Stimulated activated naive CD8-positive, alpha-beta T cell treated with anti-CD3 and anti-CD28 coated beads, Interleukin-15, Interleukin-2, amounts not matched to agents 100 ng/mL and 50 ng/mL, for 24 hours (primary cell): ENCODE results near the gene PPP1R1B.

Experiments used
- H3K27ac Mint-ChIP-seq: one replicate; pipeline ENCODE4 v1.8.0; 2021; ENCODE audit warnings: mild to moderate bottlenecking, mixed read lengths
- H3K27me3 Mint-ChIP-seq: one replicate; pipeline ENCODE4 v1.8.0; 2021; ENCODE audit warnings: mixed read lengths
- H3K36me3 Mint-ChIP-seq: one replicate; pipeline ENCODE4 v1.8.0; 2021; ENCODE audit warnings: low read depth, mixed read lengths
- H3K4me1 Mint-ChIP-seq: one replicate; pipeline ENCODE4 v1.8.0; 2021; ENCODE audit warnings: low read depth, mixed read lengths
- H3K4me3 Mint-ChIP-seq: one replicate; pipeline ENCODE4 v1.8.0; 2021; ENCODE audit warnings: mild to moderate bottlenecking, mixed read lengths
- H3K9me3 Mint-ChIP-seq: one replicate; pipeline ENCODE4 v1.8.0; 2021; ENCODE audit warnings: mixed read lengths

The PPP1R1B gene

GRCh38 chr17:39606434-39607056 is 20.2 kb upstream of the PPP1R1B start:
- Mint-ChIP-seq H3K27ac (no peak overlapping the region), H3K4me1 (peaks cover 21% of the 10 kb centered on the region), H3K4me3 (no peak overlapping the region), H3K9me3 (no peaks in the 10 kb centered on the region), H3K36me3 (no peaks in the 10 kb centered on the region), H3K27me3 (peaks cover 56% of the 10 kb centered on the region)

GRCh38 chr17:39607057-39607850 is 19.5 kb upstream of the PPP1R1B start:
- Mint-ChIP-seq H3K9me3 (no peaks in the 10 kb centered on the region), H3K36me3 (no peaks in the 10 kb centered on the region), H3K4me3 (no peak overlapping the region), H3K4me1 (peaks cover 21% of the 10 kb centered on the region), H3K27me3 (peaks cover 50% of the 10 kb centered on the region), H3K27ac (no peak overlapping the region)

DNA sequence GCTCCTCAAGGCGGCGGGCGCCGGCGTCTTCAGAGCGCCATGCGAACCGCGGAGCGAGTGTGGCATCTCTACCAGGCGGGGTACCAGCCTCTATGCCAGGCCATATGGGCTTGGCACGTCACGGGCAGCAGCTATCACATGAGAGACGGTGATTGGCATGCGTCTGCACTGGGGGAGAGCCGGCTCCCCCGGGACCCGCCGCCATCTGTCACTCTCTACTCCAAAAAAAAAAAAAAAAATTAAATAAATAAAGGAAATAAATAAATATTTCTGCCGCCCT is 19.0 kb upstream of the PPP1R1B start, which contains the start of gene NEUROD2:
Gene NEUROD2, minus strand, starts transcription at position 70 of the 280 bp plus-strand sequence. CDS start 1,321 bp downstream, outside the sequence.
- Mint-ChIP-seq H3K27me3 (peaks cover 46% of the 10 kb centered on the region), H3K4me3 (no peak within 1 kb of the TSS), H3K27ac (no peak within 1 kb of the TSS), H3K9me3 (no peaks in the 10 kb centered on the region), H3K36me3 (no peaks in the 10 kb centered on the region), H3K4me1 (peaks cover 21% of the 10 kb centered on the region)

DNA sequence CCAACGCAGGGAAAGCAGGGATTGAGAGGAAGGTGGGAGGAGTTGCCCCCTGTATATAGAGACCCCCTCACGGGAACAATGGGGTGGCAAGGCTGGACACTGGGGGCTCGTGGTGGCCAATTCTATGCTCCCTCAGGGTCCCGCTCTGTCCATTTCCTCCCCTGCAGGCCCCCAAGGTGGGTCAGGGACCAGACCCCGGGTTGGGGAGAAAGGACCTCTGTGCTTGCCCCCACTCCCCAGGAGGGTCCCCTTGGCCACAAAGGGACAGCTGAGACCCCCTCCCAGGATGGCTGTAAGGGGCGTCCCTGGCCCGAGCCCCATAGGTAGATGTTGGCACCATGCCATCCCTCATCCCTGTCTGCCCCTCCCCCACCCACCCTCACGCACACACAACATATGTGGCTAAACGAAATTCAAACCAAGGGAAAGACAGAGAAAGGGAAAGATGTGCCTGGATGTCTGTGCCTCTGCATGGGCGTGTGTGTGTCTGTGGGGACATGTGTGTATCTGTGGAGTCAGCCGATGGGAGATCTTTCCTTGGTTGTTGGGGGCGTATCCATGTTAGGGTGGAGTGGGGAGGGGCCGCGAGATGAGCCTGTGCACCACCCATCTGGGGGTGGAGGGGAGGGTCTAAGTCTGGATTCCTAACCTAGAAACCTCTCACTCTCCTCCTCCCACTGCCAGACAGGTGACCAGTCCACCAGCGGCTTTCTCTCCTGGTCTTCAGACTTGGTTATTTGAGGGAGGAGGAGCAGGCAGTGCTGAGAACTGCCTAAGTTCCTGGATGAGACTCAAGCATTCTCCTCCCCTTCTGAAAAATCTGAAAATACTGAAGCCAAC is 18.4 kb upstream of the PPP1R1B start:
- Mint-ChIP-seq H3K36me3 (no peaks in the 10 kb centered on the region), H3K27ac (no peak overlapping the region), H3K4me3 (no peak overlapping the region), H3K9me3 (no peaks in the 10 kb centered on the region), H3K4me1 (peaks cover 18% of the 10 kb centered on the region), H3K27me3 (peaks cover 43% of the 10 kb centered on the region)

DNA sequence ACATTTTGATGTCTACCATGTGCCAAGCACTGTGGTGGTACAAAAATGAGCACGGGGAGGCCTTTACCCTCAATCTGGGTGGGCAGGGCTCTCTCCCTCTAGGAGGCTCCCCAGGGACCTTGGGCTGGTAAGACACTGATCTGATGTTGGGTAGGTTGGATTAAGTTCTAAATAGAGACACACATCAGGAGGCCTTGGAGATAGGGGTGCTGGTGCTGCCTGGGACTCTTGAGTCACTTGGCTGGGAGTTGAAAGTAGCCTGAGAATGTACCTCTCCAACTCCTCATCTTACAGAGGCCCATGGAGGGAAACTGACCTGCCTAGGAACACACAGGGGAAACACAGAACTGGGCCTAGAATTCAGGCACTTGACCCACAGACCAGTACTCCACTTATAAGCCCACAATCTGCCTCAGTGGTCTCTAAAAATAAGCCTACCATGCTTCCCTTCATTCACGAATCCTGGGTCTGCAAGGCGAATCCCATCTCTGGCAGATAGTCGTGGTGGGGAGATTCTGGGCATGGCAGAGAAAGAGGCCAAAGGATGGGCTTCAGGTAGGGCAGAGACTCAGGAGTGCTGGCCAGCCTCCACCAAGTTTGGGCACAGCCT is 17.2 kb upstream of the PPP1R1B start:
- Mint-ChIP-seq H3K27ac (no peak overlapping the region), H3K4me3 (no peak overlapping the region), H3K4me1 (peaks cover 12% of the 10 kb centered on the region), H3K27me3 (peaks cover 38% of the 10 kb centered on the region), H3K36me3 (no peaks in the 10 kb centered on the region), H3K9me3 (no peaks in the 10 kb centered on the region)

GRCh38 chr17:39611401-39612112 is 15.2 kb upstream of the PPP1R1B start:
- no peak overlapping the region for H3K27ac Mint-ChIP-seq
- H3K9me3 Mint-ChIP-seq: no peaks in the 10 kb centered on the region
- no peaks in the 10 kb centered on the region for H3K36me3 Mint-ChIP-seq
- peaks cover 3% of the 10 kb centered on the region for H3K4me1 Mint-ChIP-seq
- peaks cover 41% of the 10 kb centered on the region for H3K27me3 Mint-ChIP-seq
- no peak overlapping the region for H3K4me3 Mint-ChIP-seq

GRCh38 chr17:39612291-39612894 is 14.4 kb upstream of the PPP1R1B start:
- H3K27me3 Mint-ChIP-seq: peaks cover 36% of the 10 kb centered on the region
- H3K36me3 Mint-ChIP-seq: no peaks in the 10 kb centered on the region
- H3K4me1 Mint-ChIP-seq: no peaks in the 10 kb centered on the region
- no peak overlapping the region for H3K4me3 Mint-ChIP-seq
- H3K9me3 Mint-ChIP-seq: no peaks in the 10 kb centered on the region
- no peak overlapping the region for H3K27ac Mint-ChIP-seq

DNA sequence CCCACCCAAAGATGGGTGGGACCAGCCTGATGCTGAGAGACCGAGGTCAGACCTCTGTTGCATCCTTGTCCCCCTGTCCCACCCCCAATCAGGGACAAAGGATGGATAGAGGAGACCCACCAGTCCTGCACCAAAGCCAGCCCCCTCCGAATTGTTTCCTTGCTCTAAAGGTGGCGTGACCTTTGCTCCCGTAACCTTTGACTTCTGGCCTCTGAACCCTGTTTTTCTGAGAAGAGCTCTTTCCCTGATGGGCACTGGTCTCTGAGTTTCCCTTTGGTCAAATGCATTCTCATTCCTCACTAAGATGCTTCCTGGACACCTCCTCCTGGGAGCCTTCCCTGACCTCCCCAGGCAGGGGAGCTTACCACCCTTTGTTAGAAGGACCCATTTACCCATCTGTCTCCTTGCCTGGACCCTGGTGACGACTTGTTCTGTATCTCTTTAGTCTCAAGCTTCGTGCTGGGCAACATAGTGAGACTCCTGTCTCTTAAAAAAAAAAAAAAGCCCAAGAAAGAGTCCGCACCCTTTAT is 13.8 kb upstream of the PPP1R1B start:
- Mint-ChIP-seq H3K4me1 (no peaks in the 10 kb centered on the region), H3K27ac (no peak overlapping the region)

DNA sequence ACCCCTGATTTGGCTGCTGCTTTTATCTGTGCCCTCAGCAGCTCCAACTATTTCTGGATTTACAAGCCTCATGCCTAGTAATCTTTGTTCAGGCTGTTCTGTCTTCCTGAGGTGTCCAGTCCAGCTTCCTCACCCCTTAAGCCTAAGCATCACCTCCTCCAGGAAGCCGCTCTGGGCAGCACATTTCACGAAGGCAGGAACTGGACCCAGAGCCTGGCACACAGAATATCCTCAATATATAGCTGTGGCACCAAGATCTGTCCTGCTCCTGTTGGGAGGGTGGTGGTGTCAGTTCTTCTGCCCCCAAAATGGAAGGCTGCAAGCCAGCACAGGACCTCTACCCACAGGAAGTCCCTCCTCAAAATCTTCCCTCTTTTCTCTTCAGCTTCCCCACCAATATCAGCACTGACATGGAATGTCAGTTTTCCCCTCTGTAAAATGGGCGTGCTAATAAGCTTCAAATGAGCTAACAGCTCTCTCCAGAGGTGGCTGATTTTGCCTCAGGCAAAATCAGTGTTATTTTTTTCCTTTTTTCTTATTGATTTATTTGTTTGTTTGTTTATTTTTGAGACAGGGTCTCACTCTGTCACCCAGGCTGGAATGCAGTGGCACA is 12.1 kb upstream of the PPP1R1B start:
- Mint-ChIP-seq H3K27me3 (peaks cover 22% of the 10 kb centered on the region), H3K27ac (no peak overlapping the region), H3K9me3 (no peaks in the 10 kb centered on the region), H3K4me3 (no peak overlapping the region), H3K4me1 (peaks cover 3% of the 10 kb centered on the region), H3K36me3 (no peaks in the 10 kb centered on the region)

More for the DNA sequence above, 13.8 kb upstream of the PPP1R1B start:
- no peaks in the 10 kb centered on the region for H3K36me3 Mint-ChIP-seq
- H3K9me3 Mint-ChIP-seq: no peaks in the 10 kb centered on the region
- no peak overlapping the region for H3K4me3 Mint-ChIP-seq
- peaks cover 36% of the 10 kb centered on the region for H3K27me3 Mint-ChIP-seq

DNA sequence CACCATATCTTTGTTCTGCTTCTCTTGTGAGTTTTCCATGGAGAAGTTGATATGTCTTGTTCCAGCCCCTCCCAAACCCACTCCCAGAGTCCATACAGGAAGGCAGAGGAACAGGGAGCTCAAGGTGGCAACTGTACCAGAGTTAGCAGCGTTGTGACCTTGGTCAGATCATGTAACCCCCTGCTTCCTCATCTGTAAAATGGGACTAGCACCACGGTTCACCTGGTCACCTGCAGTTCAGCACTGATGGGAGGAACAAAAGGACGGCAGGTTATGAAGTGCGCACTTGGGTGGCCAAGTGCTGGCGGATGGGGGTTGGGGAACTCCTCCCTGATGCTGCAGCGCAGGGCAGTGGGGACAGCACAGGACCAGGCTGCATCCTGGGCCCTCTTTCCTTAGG is 11.3 kb upstream of the PPP1R1B start:
- Mint-ChIP-seq H3K27me3 (peaks cover 22% of the 10 kb centered on the region), H3K36me3 (no peaks in the 10 kb centered on the region), H3K4me1 (peaks cover 3% of the 10 kb centered on the region), H3K27ac (no peak overlapping the region), H3K9me3 (no peaks in the 10 kb centered on the region), H3K4me3 (no peak overlapping the region)

DNA sequence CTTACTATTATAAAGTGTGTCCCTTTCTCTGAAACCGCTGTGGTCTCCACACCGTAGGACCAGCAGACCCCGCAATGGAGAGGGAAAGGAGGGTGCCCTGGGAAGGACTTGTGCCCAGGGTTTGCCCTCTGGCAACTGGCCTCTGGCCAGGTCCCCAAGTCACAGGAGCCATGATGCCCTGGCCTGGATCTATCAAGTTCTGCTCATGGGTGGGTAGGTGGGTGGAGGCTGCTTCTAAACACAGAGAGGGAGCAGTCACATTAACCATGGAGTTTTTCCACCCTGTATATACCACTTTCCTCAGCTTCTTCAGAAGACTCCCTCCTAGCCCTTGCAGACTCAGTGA is 9.7 kb upstream of the PPP1R1B start:
- Mint-ChIP-seq H3K27ac (peak overlapping the region; percentile 52), H3K4me3 (peak overlapping the region; percentile 43)

DNA sequence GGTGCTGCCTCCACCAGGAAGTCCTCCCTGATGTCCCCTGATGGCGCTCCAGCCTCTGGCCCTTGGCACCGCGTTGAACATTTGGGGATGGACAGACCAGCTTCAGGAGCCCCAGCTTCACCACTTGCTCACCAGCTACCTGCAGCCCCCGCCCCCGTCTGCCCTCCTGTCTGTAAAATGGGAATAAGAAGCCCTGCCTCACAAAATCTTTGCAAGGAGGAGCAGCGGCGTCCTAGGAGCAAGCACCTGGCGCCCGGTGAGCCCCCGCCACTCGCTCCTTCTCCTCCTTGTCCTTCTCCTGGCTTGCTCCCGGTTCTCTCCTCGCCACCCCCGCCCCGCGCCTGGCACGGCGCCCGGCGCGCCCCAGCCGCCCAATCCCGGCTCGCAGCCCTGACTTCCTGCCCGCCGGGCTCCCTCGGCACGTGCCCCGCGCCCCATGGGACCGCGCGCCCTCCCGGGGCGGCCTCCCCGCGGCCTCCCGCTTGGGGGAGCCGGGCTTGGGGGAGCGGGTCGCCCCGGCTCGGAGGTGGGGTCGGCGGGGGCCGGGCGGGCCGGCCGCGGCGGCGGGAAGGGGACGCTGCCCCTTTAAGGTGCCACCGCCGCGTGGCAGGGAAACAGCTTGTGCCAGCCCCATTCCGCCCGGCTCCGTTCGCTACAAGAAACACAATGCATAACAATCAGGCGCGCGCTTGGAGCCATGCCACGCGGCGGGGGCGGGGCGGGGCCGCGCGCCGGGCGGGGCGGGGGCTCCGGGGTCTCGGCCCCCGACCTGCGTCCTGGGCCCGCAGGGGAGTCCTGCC is 9.1 kb upstream of the PPP1R1B start:
- no peaks in the 10 kb centered on the region for H3K36me3 Mint-ChIP-seq
- H3K27me3 Mint-ChIP-seq: peaks cover 17% of the 10 kb centered on the region
- peak overlapping the region; percentile 52 for H3K27ac Mint-ChIP-seq
- peaks cover 12% of the 10 kb centered on the region for H3K4me1 Mint-ChIP-seq
- no peaks in the 10 kb centered on the region for H3K9me3 Mint-ChIP-seq
- H3K4me3 Mint-ChIP-seq: peak overlapping the region; percentile 70

More for the DNA sequence above, 9.7 kb upstream of the PPP1R1B start:
- Mint-ChIP-seq H3K9me3 (no peaks in the 10 kb centered on the region), H3K27me3 (peaks cover 17% of the 10 kb centered on the region), H3K4me1 (peaks cover 7% of the 10 kb centered on the region), H3K36me3 (no peaks in the 10 kb centered on the region)
